Smooth muscle cell (in vitro differentiated cells): Measurements from ENCODE around the gene KRT83. TPM values are rescaled to one million over a fixed set of nuclear protein-coding genes. Genes with fewer than 3 reads are reported as not detected.

Source experiments
- DNase-seq: peaks from one replicate; lab custom pipeline; 2025; ENCODE audit not compliant: unreplicated experiment; lab: John Stamatoyannopoulos, UW
- H2AFZ ChIP-seq: fragments of 200-600 bp; sonication (generic); 2 replicates; pipeline ENCODE4 v1.6.0; 2016; ENCODE audit warnings: antibody characterized with exemption, low read depth, mild to moderate bottlenecking
- H3F3A ChIP-seq: fragments of 200-600 bp; sonication (generic); 2 replicates; pipeline ENCODE4 v1.6.0; 2017; ENCODE audit warnings: antibody characterized with exemption, low read depth
- H3K27ac ChIP-seq: fragments of 200-600 bp; sonication (generic); 2 replicates; pipeline ENCODE4 v1.5.1; 2016; ENCODE audit warnings: low read depth, mild to moderate bottlenecking
- H3K27me3 ChIP-seq: fragments of 200-600 bp; sonication (generic); 2 replicates; pipeline ENCODE4 v1.6.1; 2016; ENCODE audit warnings: low read depth, mild to moderate bottlenecking
- H3K36me3 ChIP-seq: fragments of 200-600 bp; sonication (generic); 2 replicates; pipeline ENCODE4 v1.5.1; 2016; ENCODE audit warnings: low read depth
- H3K4me1 ChIP-seq: fragments of 200-600 bp; sonication (generic); 2 replicates; pipeline ENCODE4 v1.5.1; 2016; ENCODE audit warnings: low read depth
- H3K4me2 ChIP-seq: fragments of 200-600 bp; sonication (generic); 2 replicates; pipeline ENCODE4 v1.6.0; 2016; ENCODE audit warnings: mild to moderate bottlenecking
- H3K4me3 ChIP-seq: fragments of 200-600 bp; sonication (generic); 2 replicates; pipeline ENCODE4 v1.5.1; 2016; ENCODE audit warnings: mild to moderate bottlenecking
- H3K79me2 ChIP-seq: fragments of 200-600 bp; sonication (generic); 2 replicates; pipeline ENCODE4 v1.6.0; 2016; ENCODE audit warnings: low read depth, mild to moderate bottlenecking
- H3K9ac ChIP-seq: fragments of 200-600 bp; sonication (generic); 2 replicates; pipeline ENCODE4 v1.6.0; 2016; ENCODE audit warnings: low read depth
- H3K9me3 ChIP-seq: fragments of 200-600 bp; sonication (generic); replicated peaks from 2 replicates; pipeline ENCODE4 v1.5.1; 2016; ENCODE audit warnings: low read depth
- H4K20me1 ChIP-seq: fragments of 200-600 bp; sonication (generic); 2 replicates; pipeline ENCODE4 v1.6.0; 2016; ENCODE audit warnings: low read depth
- CTCF ChIP-seq: fragments of 200-600 bp; sonication (generic); IDR thresholded peaks from 2 replicates; pipeline ENCODE4 v1.5.1; 2017; ENCODE audit warnings: borderline replicate concordance, mild to moderate bottlenecking, antibody characterized with exemption; ENCODE audit not compliant: insufficient read depth, poor library complexity, severe bottlenecking
- WGBS: methylation state at CpG from one replicate; pipeline ENCODE4 v1.1.7; 2016; ENCODE audit warnings: low lambda C conversion rate; 5-methylcytosine and 5-hydroxymethylcytosine counted together
- polyA plus RNA-seq: library from polyadenylated mRNA; unstranded; fragments of >200 nt; fragmentation: Nextera tagmentation; extraction: Ambion mirVana; gene quantifications from 2 replicates; pipeline ENCODE4 v1.2.1, GENCODE V29; 2016
- total RNA-seq: library from RNA; depleted of rRNA; stranded (reverse); fragments of >200 nt; gene quantifications from 2 replicates; pipeline ENCODE4 v1.2.3, GENCODE V29; 2014

Gene KRT83
- total and polyA plus RNA-seq, 2 experiments from 2014 or later, result not detected

- no peak for DNase-seq
- H3K4me3 ChIP-seq, result no peak overlapping the region
- H3K4me1 ChIP-seq, result no peaks in the 10 kb centered on the region
- H2AFZ ChIP-seq, result no peak overlapping the region
- H3K27me3 ChIP-seq, result peaks cover 9% of the 10 kb centered on the region
- TF ChIP-seq CTCF, result no peak
- no peak overlapping the region for H3K27ac ChIP-seq
- H3K79me2 ChIP-seq, result no peaks in the 10 kb centered on the region
- no peak overlapping the region for H3K9ac ChIP-seq
- no peaks in the 10 kb centered on the region for H3K36me3 ChIP-seq
- H3K9me3 ChIP-seq, result no peaks in the 10 kb centered on the region
- H4K20me1 ChIP-seq, result no peaks in the 10 kb centered on the region
- no peak overlapping the region for H3K4me2 ChIP-seq
- 97% methylated on average over 3 of the region's 3 CpGs for WGBS
- peaks cover 7% of the 10 kb centered on the region for H3F3A ChIP-seq
These were observed 10.6 kb upstream of the KRT83 start for GRCh38 chr12:52331833-52332232.

- H3K9me3 ChIP-seq, result no peaks in the 10 kb centered on the region
- no peaks in the 10 kb centered on the region for H4K20me1 ChIP-seq
- no peak overlapping the region for H3K4me3 ChIP-seq
- H3K79me2 ChIP-seq, result no peaks in the 10 kb centered on the region
- H3K4me2 ChIP-seq, result no peak overlapping the region
- 0% methylated on average over 1 of the region's 1 CpG for WGBS
- H3K27ac ChIP-seq, result no peak overlapping the region
- no peaks in the 10 kb centered on the region for H3K36me3 ChIP-seq
- no peak overlapping the region for H3K9ac ChIP-seq
- no peak overlapping the region for H2AFZ ChIP-seq
- H3F3A ChIP-seq, result peaks cover 7% of the 10 kb centered on the region
- H3K4me1 ChIP-seq, result no peaks in the 10 kb centered on the region
- DNase-seq, result no peak
- TF ChIP-seq CTCF, result no peak
- peaks cover 9% of the 10 kb centered on the region for H3K27me3 ChIP-seq
These were observed 9.8 kb upstream of the KRT83 start for GRCh38 chr12:52331039-52331438.

GRCh38 chr12:52327830-52328500, 6.8 kb upstream of the KRT83 start:
- no peak overlapping the region for H3K9ac ChIP-seq
- DNase-seq, result no peak
- 81% methylated on average over 10 of the region's 10 CpGs for WGBS
- H3F3A ChIP-seq, result peaks cover 7% of the 10 kb centered on the region
- H3K9me3 ChIP-seq, result no peaks in the 10 kb centered on the region
- no peak for TF ChIP-seq CTCF
- no peak overlapping the region for H3K4me2 ChIP-seq
- H3K27me3 ChIP-seq, result peaks cover 22% of the 10 kb centered on the region
- H3K79me2 ChIP-seq, result no peaks in the 10 kb centered on the region
- no peak overlapping the region for H3K4me3 ChIP-seq
- no peak overlapping the region for H3K27ac ChIP-seq
- no peak overlapping the region for H2AFZ ChIP-seq
- H3K36me3 ChIP-seq, result no peaks in the 10 kb centered on the region
- H4K20me1 ChIP-seq, result no peaks in the 10 kb centered on the region
- H3K4me1 ChIP-seq, result no peaks in the 10 kb centered on the region
